OCI-LY7 (cell line): ENCODE measurements around the gene PDCL2. TPM values are rescaled to one million over a fixed set of nuclear protein-coding genes. Genes with fewer than 3 reads are reported as not detected.

Experiments
- BruUV-seq: library from RNA; stranded (reverse); fragments of 400-500 nt; replicated peaks from 2 replicates; lab custom pipeline; 2021; lab: Mats Ljungman, UMichigan
- CTCF ChIA-PET: fragments of 300-600 bp; sonication (Branson Sonifier 250); formaldehyde crosslinking; loops from one replicate; lab custom pipeline; 2022; ENCODE audit warnings: antibody characterized with exemption; ENCODE audit not compliant: unreplicated experiment; lab: Charles Lee
- POLR2A ChIA-PET: fragments of 300-600 bp; sonication (Branson Sonifier 250); formaldehyde crosslinking; loops from one replicate; lab custom pipeline; 2022; ENCODE audit warnings: antibody characterized with exemption; lab: Charles Lee
- DNase-seq: peaks from one replicate; pipeline ENCODE4 v3.0.0-alpha.2; 2015; ENCODE audit warnings: low spot score
- H2AFZ ChIP-seq: fragments of 200-600 bp; sonication (generic), shearing (Covaris generic); 2 replicates; pipeline ENCODE4 v1.6.1; 2014; ENCODE audit warnings: mild to moderate bottlenecking, antibody characterized with exemption, low read length, moderate library complexity
- H3K27ac ChIP-seq: fragments of 200-600 bp; sonication (generic); 2 replicates; pipeline ENCODE4 v1.5.1; 2014; ENCODE audit warnings: mixed run types, low read depth, mild to moderate bottlenecking, moderate library complexity, low read length, inconsistent platforms; ENCODE audit not compliant: poor library complexity, severe bottlenecking
- H3K36me3 ChIP-seq: fragments of 200-600 bp; sonication (generic); 2 replicates; pipeline ENCODE4 v1.6.1; 2014; ENCODE audit warnings: mild to moderate bottlenecking, antibody characterized with exemption, low read length, moderate library complexity, mixed read lengths; ENCODE audit not compliant: insufficient read depth
- H3K4me1 ChIP-seq: fragments of 200-600 bp; sonication (generic); 2 replicates; pipeline ENCODE4 v1.5.1; 2014; ENCODE audit warnings: mild to moderate bottlenecking, low read length; ENCODE audit not compliant: insufficient read depth, poor library complexity, severe bottlenecking
- H3K4me2 ChIP-seq: fragments of 200-600 bp; sonication (generic); 2 replicates; pipeline ENCODE4 v1.6.1; 2014; ENCODE audit warnings: mild to moderate bottlenecking, low read length
- H3K4me3 ChIP-seq: fragments of 200-600 bp; sonication (generic); 2 replicates; pipeline ENCODE4 v1.5.1; 2014; ENCODE audit warnings: mild to moderate bottlenecking, low read depth, low read length; ENCODE audit not compliant: poor library complexity, severe bottlenecking
- H3K79me2 ChIP-seq: fragments of 200-600 bp; sonication (generic); 2 replicates; pipeline ENCODE4 v1.6.1; 2016; ENCODE audit warnings: low read depth, mild to moderate bottlenecking, low read length, moderate library complexity, mixed read lengths; ENCODE audit not compliant: insufficient read depth
- H3K9me2 ChIP-seq: fragments of 200-600 bp; sonication (generic); 2 replicates; pipeline ENCODE4 v1.6.1; 2016; ENCODE audit warnings: mild to moderate bottlenecking, low read length, mixed read lengths; ENCODE audit not compliant: insufficient read depth
- H3K9me3 ChIP-seq: fragments of 200-600 bp; sonication (generic); 2 replicates; pipeline ENCODE4 v1.6.1; 2014; ENCODE audit warnings: mild to moderate bottlenecking, mixed run types, low read length, mixed read lengths
- H4K20me1 ChIP-seq: fragments of 200-600 bp; sonication (generic); 2 replicates; pipeline ENCODE4 v1.6.1; 2014; ENCODE audit warnings: mild to moderate bottlenecking, antibody characterized with exemption, low read length, moderate library complexity, mixed read lengths; ENCODE audit not compliant: insufficient read depth
- EZH2phosphoT487 ChIP-seq: fragments of 200-600 bp; sonication (generic); IDR thresholded peaks from 2 replicates; pipeline ENCODE4 v1.6.1; 2018; ENCODE audit warnings: low read depth, borderline replicate concordance, mild to moderate bottlenecking, mixed run types, antibody characterized with exemption, low read length, moderate library complexity, mixed read lengths
- intact Hi-C: fragments of 100-400 bp; cut with micrococcal nuclease; formaldehyde crosslinking; loops from one replicate; pipeline ENCODE4 v1.10.0; 2022; ENCODE audit not compliant: unreplicated experiment
- total RNA-seq, 2 experiments: library from RNA; depleted of rRNA in 1 of 2; stranded (reverse); fragments of >200 nt in 1 of 2; shearing (Covaris generic) in 1 of 2; gene quantifications; 2 replicates each; pipeline ENCODE4 v1.2.3, GENCODE V29; 2014 to 2022
- TF ChIP-seq, protein P1 (sequence below): fragments of 200-600 bp; sonication (generic); conservative IDR thresholded peaks from 2 replicates; pipeline ENCODE4 v1.5.1; 2014; ENCODE audit warnings: mild to moderate bottlenecking, antibody characterized with exemption, low read length, moderate library complexity, mixed read lengths

Gene PDCL2
- total RNA-seq, 2 experiments from 2014 or later: not detected

DNA sequence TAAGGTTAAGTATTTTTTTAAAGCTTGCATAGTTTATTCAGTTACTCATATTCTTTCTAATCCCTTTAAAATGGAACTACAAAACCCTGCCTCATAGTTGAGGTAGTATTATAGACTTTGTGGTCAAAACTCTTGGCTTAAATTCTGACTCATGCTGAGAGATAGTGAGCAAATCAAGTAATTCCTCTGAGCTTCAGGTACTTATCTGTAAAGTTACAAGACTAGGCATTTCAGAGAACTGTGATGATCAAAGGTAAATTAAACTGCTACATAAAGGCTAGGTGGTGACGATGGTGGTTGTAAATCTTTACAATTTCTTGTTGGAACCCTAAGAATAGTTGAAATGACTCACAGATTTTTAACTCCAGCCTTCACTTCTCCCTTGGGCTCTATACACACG lies 42.2 kb downstream of the PDCL2 start:
- Histone ChIP-seq H4K20me1 (0 out of 2 replicates have a peak, but pooled peaks cover 8% of the 10 kb centered on the region), H3K4me1 (peaks cover 7% of the 10 kb centered on the region), H3K9me3 (peaks cover 6% of the 10 kb centered on the region; the same call in 1 of the 2 replicates), H3K79me2 (no peaks in the 10 kb centered on the region), H3K4me3 (no peak overlapping the region), H3K27ac (no peak overlapping the region), H3K4me2 (no peak overlapping the region), H2AFZ (no peak overlapping the region), H3K36me3 (no peaks in the 10 kb centered on the region), H3K9me2 (no peaks in the 10 kb centered on the region)
- no TSS peak for BruUV-seq
- ChIA-PET CTCF (no interaction called here), POLR2A (interaction anchor here (1.1 kb wide), 1 partner anchor 8 kb away, joined by 5 read pairs; no protein-coding TSS in a partner anchor)
- no peak for DNase-seq
- no peak for TF ChIP-seq EZH2phosphoT487
- TF ChIP-seq, protein P1, sequence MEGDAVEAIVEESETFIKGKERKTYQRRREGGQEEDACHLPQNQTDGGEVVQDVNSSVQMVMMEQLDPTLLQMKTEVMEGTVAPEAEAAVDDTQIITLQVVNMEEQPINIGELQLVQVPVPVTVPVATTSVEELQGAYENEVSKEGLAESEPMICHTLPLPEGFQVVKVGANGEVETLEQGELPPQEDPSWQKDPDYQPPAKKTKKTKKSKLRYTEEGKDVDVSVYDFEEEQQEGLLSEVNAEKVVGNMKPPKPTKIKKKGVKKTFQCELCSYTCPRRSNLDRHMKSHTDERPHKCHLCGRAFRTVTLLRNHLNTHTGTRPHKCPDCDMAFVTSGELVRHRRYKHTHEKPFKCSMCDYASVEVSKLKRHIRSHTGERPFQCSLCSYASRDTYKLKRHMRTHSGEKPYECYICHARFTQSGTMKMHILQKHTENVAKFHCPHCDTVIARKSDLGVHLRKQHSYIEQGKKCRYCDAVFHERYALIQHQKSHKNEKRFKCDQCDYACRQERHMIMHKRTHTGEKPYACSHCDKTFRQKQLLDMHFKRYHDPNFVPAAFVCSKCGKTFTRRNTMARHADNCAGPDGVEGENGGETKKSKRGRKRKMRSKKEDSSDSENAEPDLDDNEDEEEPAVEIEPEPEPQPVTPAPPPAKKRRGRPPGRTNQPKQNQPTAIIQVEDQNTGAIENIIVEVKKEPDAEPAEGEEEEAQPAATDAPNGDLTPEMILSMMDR: no peak
- intact Hi-C loops: loop anchor here (5.0 kb wide), 2 partner anchors 302 to 397 kb away; partner anchors contain the start of genes CEP135 and EXOC1

DNA sequence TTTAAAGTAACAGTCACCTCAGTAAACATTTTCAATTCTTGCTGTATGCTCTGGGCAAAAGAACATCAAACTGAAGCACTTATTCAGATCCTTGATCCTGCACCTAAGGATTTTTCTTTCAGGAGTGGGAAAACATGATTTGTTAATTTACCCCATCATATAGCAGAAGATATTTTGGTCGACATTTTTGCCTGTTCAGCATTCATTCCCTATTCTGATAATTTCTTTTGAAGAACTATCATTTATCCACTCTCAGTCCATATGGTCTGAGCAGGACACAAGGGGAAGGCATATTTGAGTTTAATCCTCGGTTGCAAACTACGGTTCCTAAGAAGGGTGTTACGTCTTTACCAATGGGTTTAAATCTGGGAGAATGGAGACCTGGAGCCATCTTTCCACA lies 44.1 kb downstream of the PDCL2 start:
- Histone ChIP-seq H3K9me2 (no peaks in the 10 kb centered on the region), H3K9me3 (peaks cover 6% of the 10 kb centered on the region; the same call in 1 of the 2 replicates), H3K4me3 (peak overlapping the region; percentile 79), H2AFZ (no peak overlapping the region; the same call in 1 of the 2 replicates), H3K36me3 (no peaks in the 10 kb centered on the region), H4K20me1 (peaks cover 16% of the 10 kb centered on the region; the same call in 1 of the 2 replicates), H3K79me2 (no peaks in the 10 kb centered on the region), H3K4me2 (peak overlapping the region; percentile 97), H3K4me1 (peaks cover 7% of the 10 kb centered on the region), H3K27ac (no peak overlapping the region)
- BruUV-seq: no TSS peak
- ChIA-PET POLR2A (no interaction called here), CTCF (no interaction called here)
- intact Hi-C loops: loop anchor here (1.0 to 5.0 kb wide), 4 partner anchors 153 to 399 kb away; partner anchors contain the start of genes CEP135, EXOC1, SRD5A3 and TMEM165
- no peak for DNase-seq
- TF ChIP-seq EZH2phosphoT487: no peak
- TF ChIP-seq, protein P1: no peak

DNA sequence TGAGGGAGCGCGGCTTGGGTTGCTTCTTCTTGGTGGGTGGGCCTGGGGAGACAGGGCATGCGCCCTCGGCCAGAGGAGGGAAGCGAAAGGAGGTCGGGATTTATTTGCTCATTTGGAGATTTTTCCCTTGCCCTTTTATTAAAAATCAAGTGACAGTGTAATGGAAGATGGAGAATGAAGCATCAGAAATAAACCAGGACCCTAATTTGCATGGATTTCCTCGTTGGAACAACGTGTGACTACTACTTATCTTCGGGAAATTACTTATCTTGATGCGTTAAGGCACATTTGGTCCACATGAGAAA lies 44.6 kb downstream of the PDCL2 start:
- no peaks in the 10 kb centered on the region for H3K79me2 ChIP-seq
- no peak overlapping the region for H3K27ac ChIP-seq
- CTCF ChIA-PET: no interaction called here
- peaks cover 4% of the 10 kb centered on the region; the same call in 1 of the 2 replicates for H3K9me3 ChIP-seq
- peak overlapping the region; percentile 79 for H3K4me3 ChIP-seq
- no TSS peak for BruUV-seq
- TF ChIP-seq EZH2phosphoT487: 0 out of 2 replicates have a peak, but pooled peaks have one; percentile 46
- TF ChIP-seq, protein P1: no peak
- H3K4me1 ChIP-seq: peaks cover 7% of the 10 kb centered on the region
- H3K4me2 ChIP-seq: peak overlapping the region; percentile 97
- intact Hi-C loops: loop anchor here (1.0 to 5.0 kb wide), 4 partner anchors 152 to 400 kb away; partner anchors contain the start of genes CEP135, EXOC1, SRD5A3 and TMEM165
- peaks cover 16% of the 10 kb centered on the region; the same call in 1 of the 2 replicates for H4K20me1 ChIP-seq
- peak overlapping the region; percentile 92 for H2AFZ ChIP-seq
- POLR2A ChIA-PET: interaction anchor here (1.6 kb wide), 1 partner anchor 202 kb away, joined by 7 read pairs; the partner anchor contains the start of gene SRD5A3
- no peaks in the 10 kb centered on the region for H3K9me2 ChIP-seq
- DNase-seq: no peak
- H3K36me3 ChIP-seq: no peaks in the 10 kb centered on the region
